Activated naive CD4-positive, alpha-beta T cell treated with anti-CD3 and anti-CD28 coated beads, Interleukin-2, amount 50 U/mL, for 72 hours (primary cell): ENCODE results near the gene CACNA1D. TPM values are rescaled to one million over a fixed set of nuclear protein-coding genes. Genes with fewer than 3 reads are reported as not detected.

ENCODE experiments used
- ATAC-seq, 2 donors: fragments of 150-1000 bp; cut with Tn5 transposase; 2 replicates each; pipeline ENCODE4 v1.10.0; 2021; ENCODE audit warnings: mild to moderate bottlenecking in 2 of 2, moderate library complexity in 2 of 2
- DNase-seq, 2 donors: peaks; one replicate each; pipeline ENCODE4 v3.0.0; 2021 to 2022; ENCODE audit warnings: low spot score in 2 of 2
- H3K27ac Mint-ChIP-seq, 2 donors: one replicate each; pipeline ENCODE4 v1.8.0; 2022; ENCODE audit warnings: mild to moderate bottlenecking in 2 of 2, mixed read lengths in 2 of 2
- H3K36me3 Mint-ChIP-seq, 2 donors: one replicate each; pipeline ENCODE4 v1.8.0; 2022; ENCODE audit warnings: mixed read lengths in 2 of 2
- H3K9me3 Mint-ChIP-seq, 2 donors: one replicate each; pipeline ENCODE4 v1.8.0; 2022; ENCODE audit warnings: mixed read lengths in 2 of 2
- total RNA-seq, 2 donors: library from RNA; stranded (reverse); gene quantifications; one replicate each; pipeline ENCODE4 v1.2.3, GENCODE V29; 2022

CACNA1D gene
- total RNA-seq, 2 donors from 2014 or later = 0.10 TPM; not detected in 1

GRCh38 chr3:53843195-53844177 lies 349.1 kb downstream of the CACNA1D start:
- H3K27ac Mint-ChIP-seq = peak overlapping the region in 1 of 2 donors; percentile 27
- DNase-seq = no peak
- no peak for ATAC-seq
- no peaks in the 10 kb centered on the region for H3K36me3 Mint-ChIP-seq
- no peaks in the 10 kb centered on the region for H3K9me3 Mint-ChIP-seq

- Mint-ChIP-seq H3K36me3 (no peaks in the 10 kb centered on the region), H3K9me3 (no peaks in the 10 kb centered on the region), H3K27ac (peak overlapping the region in 1 of 2 donors; percentile 27)
- DNase-seq (no peak), ATAC-seq (no peak)
Measured at GRCh38 chr3:53844262-53845102, 350.1 kb downstream of the CACNA1D start.

- Mint-ChIP-seq H3K36me3 (no peaks in the 10 kb centered on the region), H3K9me3 (no peaks in the 10 kb centered on the region), H3K27ac (no peak overlapping the region)
- ATAC-seq (no peak), DNase-seq (no peak)
Measured at GRCh38 chr3:53845103-53845880, 350.9 kb downstream of the CACNA1D start.

GRCh38 chr3:53845881-53846133 lies 351.4 kb downstream of the CACNA1D start:
- ATAC-seq (peak in 1 of 2 donors; percentile 31), DNase-seq (no peak)
- H3K9me3 Mint-ChIP-seq = no peaks in the 10 kb centered on the region
- no peaks in the 10 kb centered on the region for H3K36me3 Mint-ChIP-seq
- H3K27ac Mint-ChIP-seq = no peak overlapping the region

GRCh38 chr3:53846134-53846850 lies 351.9 kb downstream of the CACNA1D start, which contains the start of the genes CHDH and IL17RB:
CHDH (minus strand) TSS chr3:53846419; CDS start chr3:53824008, 22,411 bp downstream.
IL17RB (plus strand) TSS chr3:53846568; CDS start chr3:53846589, 21 bp downstream.
- Mint-ChIP-seq H3K36me3 (no peaks in the 10 kb centered on the region), H3K9me3 (no peaks in the 10 kb centered on the region), H3K27ac (no peak within 1 kb of the TSS)
- DNase-seq = peak in 1 of 2 donors; percentile 21
- peak; percentile 44 to 74 for ATAC-seq

- H3K9me3 Mint-ChIP-seq = no peaks in the 10 kb centered on the region
- no peaks in the 10 kb centered on the region for H3K36me3 Mint-ChIP-seq
- no peak for DNase-seq
- H3K27ac Mint-ChIP-seq = no peak overlapping the region
- no peak for ATAC-seq
Measured at GRCh38 chr3:53846851-53847155, 352.4 kb downstream of the CACNA1D start.

GRCh38 chr3:53849916-53850315 lies 355.5 kb downstream of the CACNA1D start:
- no peaks in the 10 kb centered on the region for H3K9me3 Mint-ChIP-seq
- ATAC-seq (no peak), DNase-seq (no peak)
- no peaks in the 10 kb centered on the region for H3K36me3 Mint-ChIP-seq
- no peak overlapping the region for H3K27ac Mint-ChIP-seq

- no peaks in the 10 kb centered on the region for H3K9me3 Mint-ChIP-seq
- DNase-seq = no peak
- H3K36me3 Mint-ChIP-seq = no peaks in the 10 kb centered on the region
- H3K27ac Mint-ChIP-seq = no peak overlapping the region
- ATAC-seq = no peak
Measured at GRCh38 chr3:53850895-53851294, 356.5 kb downstream of the CACNA1D start.

GRCh38 chr3:53856964-53857363 lies 362.6 kb downstream of the CACNA1D start:
- H3K9me3 Mint-ChIP-seq = no peaks in the 10 kb centered on the region
- DNase-seq (no peak), ATAC-seq (no peak)
- H3K36me3 Mint-ChIP-seq = no peaks in the 10 kb centered on the region
- no peak overlapping the region for H3K27ac Mint-ChIP-seq

- DNase-seq = no peak
- ATAC-seq = no peak
- H3K9me3 Mint-ChIP-seq = no peaks in the 10 kb centered on the region
- no peak overlapping the region for H3K27ac Mint-ChIP-seq
- no peaks in the 10 kb centered on the region for H3K36me3 Mint-ChIP-seq
Measured at GRCh38 chr3:53858096-53858741, 363.8 kb downstream of the CACNA1D start.

GRCh38 chr3:53859178-53859577 lies 364.8 kb downstream of the CACNA1D start:
- DNase-seq (no peak), ATAC-seq (no peak)
- Mint-ChIP-seq H3K36me3 (no peaks in the 10 kb centered on the region), H3K27ac (no peak overlapping the region), H3K9me3 (no peaks in the 10 kb centered on the region)

- H3K27ac Mint-ChIP-seq = no peak overlapping the region
- no peaks in the 10 kb centered on the region for H3K9me3 Mint-ChIP-seq
- no peaks in the 10 kb centered on the region for H3K36me3 Mint-ChIP-seq
- DNase-seq (no peak), ATAC-seq (no peak)
Measured at GRCh38 chr3:53860196-53860595, 365.8 kb downstream of the CACNA1D start.

GRCh38 chr3:53862241-53862640 lies 367.8 kb downstream of the CACNA1D start:
- Mint-ChIP-seq H3K9me3 (no peaks in the 10 kb centered on the region), H3K27ac (no peak overlapping the region), H3K36me3 (no peaks in the 10 kb centered on the region)
- no peak for ATAC-seq
- DNase-seq = no peak

- no peaks in the 10 kb centered on the region for H3K9me3 Mint-ChIP-seq
- DNase-seq = no peak
- H3K27ac Mint-ChIP-seq = no peak overlapping the region
- no peak for ATAC-seq
- H3K36me3 Mint-ChIP-seq = peaks cover 0 to 3% of the 10 kb centered on the region in 2 donors
Measured at GRCh38 chr3:53863145-53863544, 368.7 kb downstream of the CACNA1D start.
